OCI-LY3 (cell line): ENCODE results near the gene ALKBH5.

Experiments used
- H2AFZ ChIP-seq: fragments of 200-600, 300-600 bp; shearing (Covaris generic); 2 replicates; pipeline ENCODE4 v1.6.0; 2014; ENCODE audit warnings: antibody characterized with exemption, low read depth, low read length
- H3K27ac ChIP-seq: fragments of 200-600, 300-600 bp; sonication (generic); 2 replicates; pipeline ENCODE4 v1.5.1; 2014; ENCODE audit warnings: mild to moderate bottlenecking, low read length, moderate library complexity, mixed read lengths
- H3K27me3 ChIP-seq: fragments of 200-600, 300-600 bp; sonication (generic); 2 replicates; pipeline ENCODE4 v1.6.1; 2014; ENCODE audit warnings: low read depth, low read length, mixed read lengths
- H3K36me3 ChIP-seq: fragments of 200-600, 300-600 bp; sonication (generic); replicated peaks from 2 replicates; pipeline ENCODE3; 2014; ENCODE audit warnings: low read depth, low read length, mixed read lengths
- H3K4me1 ChIP-seq: fragments of 300-600, 200-600 bp; sonication (generic); 2 replicates; pipeline ENCODE4 v1.6.1; 2014; ENCODE audit warnings: low read length, mixed read lengths
- H3K4me2 ChIP-seq: fragments of 200-600, 300-600 bp; sonication (generic); 2 replicates; pipeline ENCODE4 v1.6.1; 2014; ENCODE audit warnings: low read length, mixed read lengths
- H3K4me3 ChIP-seq: fragments of 300-600, 200-600 bp; sonication (generic); 2 replicates; pipeline ENCODE4 v1.5.1; 2014; ENCODE audit warnings: antibody characterized with exemption, mild to moderate bottlenecking, low read length, moderate library complexity
- H3K79me2 ChIP-seq: fragments of 300-600, 200-600 bp; shearing (Covaris generic); 2 replicates; pipeline ENCODE4 v1.6.1; 2014; ENCODE audit warnings: mild to moderate bottlenecking, low read length, mixed read lengths
- H3K9ac ChIP-seq: fragments of 300-600, 200-600 bp; shearing (Covaris generic); 2 replicates; pipeline ENCODE4 v1.6.0; 2014; ENCODE audit warnings: mild to moderate bottlenecking, low read length, moderate library complexity
- H3K9me3 ChIP-seq: fragments of 200-600, 300-600 bp; shearing (Covaris generic); 2 replicates; pipeline ENCODE4 v1.6.1; 2014; ENCODE audit warnings: low read length, mixed read lengths; ENCODE audit not compliant: insufficient read depth
- H4K20me1 ChIP-seq: fragments of 200-600, 300-600 bp; sonication (generic); 2 replicates; pipeline ENCODE4 v1.6.1; 2016; ENCODE audit warnings: low read length, mixed read lengths; ENCODE audit not compliant: insufficient read depth
- EZH2phosphoT487 ChIP-seq: fragments of 200-600 bp; shearing (Covaris generic); IDR thresholded peaks from 2 replicates; pipeline ENCODE4 v1.6.1; 2018; ENCODE audit warnings: antibody characterized with exemption, mixed run types, low read depth
- TF ChIP-seq, protein P1 (sequence below): fragments of 200-600, 300-600 bp; sonication (generic); IDR thresholded peaks from 2 replicates; pipeline ENCODE4 v1.5.1; 2014; ENCODE audit warnings: antibody characterized with exemption, low read length, low read depth

Gene ALKBH5

DNA sequence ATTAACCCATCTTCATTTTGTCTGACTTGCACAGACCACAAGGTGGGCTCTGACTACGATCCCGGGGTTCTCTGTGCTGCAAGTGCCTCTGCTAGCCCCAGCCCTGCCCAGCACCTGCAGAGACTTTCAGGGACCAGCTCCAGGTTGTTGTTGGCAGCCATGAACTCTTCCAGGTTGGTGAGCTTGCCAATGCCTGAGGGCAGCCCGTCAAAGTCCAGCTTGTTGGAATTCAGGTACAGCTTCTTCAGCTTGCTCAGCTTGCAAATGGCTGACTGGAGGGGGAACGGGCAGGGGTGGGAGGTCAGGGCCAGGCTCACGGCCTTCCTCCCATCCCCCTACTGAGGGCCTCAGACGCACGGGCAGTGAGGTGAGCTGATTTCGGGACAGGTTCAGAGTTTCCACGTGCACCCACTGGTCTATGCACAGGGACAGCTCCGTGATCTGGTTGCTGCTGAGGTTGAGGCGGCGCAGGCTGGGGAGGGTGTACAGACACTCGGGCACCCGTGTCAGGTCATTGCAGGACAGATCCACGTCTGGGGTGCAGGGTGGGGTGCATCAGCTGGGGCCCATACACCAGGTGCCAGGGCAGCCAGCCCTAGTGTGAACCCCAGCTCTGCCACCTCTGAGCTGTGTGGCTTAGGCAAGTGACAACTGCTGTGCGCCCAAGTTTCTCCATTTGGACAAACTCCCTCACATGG is 69.7 kb downstream of the ALKBH5 start:
- H2AFZ ChIP-seq: no peak overlapping the region

DNA sequence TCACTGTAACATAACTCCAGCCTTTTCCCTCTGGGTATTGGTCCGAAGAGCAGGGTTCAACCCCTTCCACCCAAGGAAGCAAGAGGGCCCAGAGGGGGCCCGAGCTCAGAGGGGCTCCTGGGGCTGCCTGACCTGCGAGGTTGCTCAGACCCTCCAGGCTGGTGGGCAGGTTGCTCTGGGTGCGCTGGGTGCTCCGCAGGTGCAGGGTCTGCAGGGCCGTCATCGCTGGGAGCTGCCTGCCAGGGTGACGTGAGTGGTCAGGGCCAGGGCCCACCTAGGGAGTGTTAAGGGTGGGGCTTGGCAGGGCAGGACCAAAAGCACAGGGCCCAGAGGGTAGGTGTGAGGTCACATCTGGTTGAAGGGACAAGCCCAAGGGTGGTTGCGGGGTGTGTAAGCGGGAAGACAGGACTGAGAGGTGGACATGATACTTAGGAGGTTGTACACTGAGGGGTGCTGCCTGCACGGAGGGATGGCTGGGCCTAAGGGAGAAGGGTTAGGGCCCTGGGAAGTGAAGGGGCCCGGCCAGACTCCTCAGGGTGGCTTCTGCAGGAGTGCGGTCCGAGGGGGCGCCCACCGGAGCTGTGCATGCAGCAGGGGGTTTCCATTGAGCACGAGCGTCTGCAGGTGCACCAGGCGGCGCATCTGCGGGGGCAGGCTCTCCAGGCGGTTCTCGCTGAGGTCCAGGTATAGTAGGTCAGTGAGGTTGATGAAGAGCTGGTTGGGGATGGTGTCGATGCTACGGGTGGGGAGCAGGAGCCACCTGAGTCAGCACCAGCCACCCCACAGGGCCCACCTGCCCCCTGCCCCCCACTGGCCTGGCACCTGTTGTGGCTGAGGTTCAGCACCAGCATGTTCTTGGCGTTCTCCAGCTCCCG is 70.6 kb downstream of the ALKBH5 start:
- Histone ChIP-seq H3K9ac (no peak overlapping the region), H3K27ac (no peak overlapping the region), H4K20me1 (no peaks in the 10 kb centered on the region), H3K36me3 (no peaks in the 10 kb centered on the region), H3K79me2 (peaks cover 12% of the 10 kb centered on the region; the same call in 1 of the 2 replicates), H3K4me1 (peaks cover 5% of the 10 kb centered on the region; the same call in 1 of the 2 replicates), H3K4me3 (no peak overlapping the region), H3K4me2 (no peak overlapping the region), H2AFZ (no peak overlapping the region), H3K9me3 (no peaks in the 10 kb centered on the region), H3K27me3 (no peaks in the 10 kb centered on the region)
- no peak for TF ChIP-seq EZH2phosphoT487
- TF ChIP-seq, protein P1, sequence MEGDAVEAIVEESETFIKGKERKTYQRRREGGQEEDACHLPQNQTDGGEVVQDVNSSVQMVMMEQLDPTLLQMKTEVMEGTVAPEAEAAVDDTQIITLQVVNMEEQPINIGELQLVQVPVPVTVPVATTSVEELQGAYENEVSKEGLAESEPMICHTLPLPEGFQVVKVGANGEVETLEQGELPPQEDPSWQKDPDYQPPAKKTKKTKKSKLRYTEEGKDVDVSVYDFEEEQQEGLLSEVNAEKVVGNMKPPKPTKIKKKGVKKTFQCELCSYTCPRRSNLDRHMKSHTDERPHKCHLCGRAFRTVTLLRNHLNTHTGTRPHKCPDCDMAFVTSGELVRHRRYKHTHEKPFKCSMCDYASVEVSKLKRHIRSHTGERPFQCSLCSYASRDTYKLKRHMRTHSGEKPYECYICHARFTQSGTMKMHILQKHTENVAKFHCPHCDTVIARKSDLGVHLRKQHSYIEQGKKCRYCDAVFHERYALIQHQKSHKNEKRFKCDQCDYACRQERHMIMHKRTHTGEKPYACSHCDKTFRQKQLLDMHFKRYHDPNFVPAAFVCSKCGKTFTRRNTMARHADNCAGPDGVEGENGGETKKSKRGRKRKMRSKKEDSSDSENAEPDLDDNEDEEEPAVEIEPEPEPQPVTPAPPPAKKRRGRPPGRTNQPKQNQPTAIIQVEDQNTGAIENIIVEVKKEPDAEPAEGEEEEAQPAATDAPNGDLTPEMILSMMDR: no peak

More for the DNA sequence above, 69.7 kb downstream of the ALKBH5 start:
- peaks cover 12% of the 10 kb centered on the region; the same call in 1 of the 2 replicates for H3K79me2 ChIP-seq
- H3K4me3 ChIP-seq: no peak overlapping the region
- no peaks in the 10 kb centered on the region for H3K9me3 ChIP-seq
- H3K9ac ChIP-seq: no peak overlapping the region
- no peak overlapping the region for H3K4me2 ChIP-seq
- no peaks in the 10 kb centered on the region for H4K20me1 ChIP-seq
- no peaks in the 10 kb centered on the region for H3K27me3 ChIP-seq
- no peak overlapping the region for H3K27ac ChIP-seq
- no peak for TF ChIP-seq EZH2phosphoT487
- TF ChIP-seq, protein P1: no peak
- no peaks in the 10 kb centered on the region for H3K36me3 ChIP-seq
- peaks cover 5% of the 10 kb centered on the region; the same call in 1 of the 2 replicates for H3K4me1 ChIP-seq

DNA sequence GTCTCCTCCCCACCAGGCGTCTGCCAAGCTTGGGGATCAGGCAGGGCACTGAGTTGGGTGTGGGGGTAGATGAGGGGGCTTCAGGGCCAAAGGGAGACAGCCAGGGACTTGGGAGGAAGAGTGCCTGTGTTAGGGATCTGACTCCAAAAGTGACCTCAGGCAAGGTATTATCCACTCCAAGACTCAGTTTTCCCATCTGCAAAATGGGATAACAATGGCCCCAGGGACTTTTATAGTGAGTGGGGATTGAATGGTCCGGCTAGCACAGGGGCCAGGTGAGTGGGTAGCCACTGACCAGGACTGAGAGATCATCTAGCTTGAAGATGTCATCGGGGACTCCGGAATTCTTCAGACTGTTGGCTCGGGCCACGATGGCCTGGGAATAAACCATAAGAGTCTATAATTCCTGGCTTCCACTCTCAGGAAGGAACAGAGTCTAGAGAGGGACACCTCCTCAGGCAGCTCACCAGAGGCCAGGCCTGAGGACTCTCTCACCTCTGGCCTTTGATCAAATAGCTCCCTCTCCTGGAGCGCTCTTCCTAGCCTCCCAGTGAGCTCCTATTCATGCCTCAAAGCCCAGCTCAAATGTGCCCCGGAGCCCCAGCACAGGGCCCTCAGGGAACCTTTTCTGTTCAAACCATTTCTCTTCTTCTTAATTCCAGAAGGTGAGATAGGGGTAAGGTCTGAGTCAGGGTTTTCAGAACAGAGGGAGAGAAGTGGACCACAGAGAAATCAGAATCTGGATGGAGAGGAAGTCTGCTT is 71.4 kb downstream of the ALKBH5 start:
- H3K27me3 ChIP-seq: no peaks in the 10 kb centered on the region
- H3K4me3 ChIP-seq: no peak overlapping the region
- no peaks in the 10 kb centered on the region for H3K36me3 ChIP-seq
- H3K9me3 ChIP-seq: no peaks in the 10 kb centered on the region
- no peak overlapping the region for H2AFZ ChIP-seq
- no peak overlapping the region for H3K4me2 ChIP-seq
- TF ChIP-seq EZH2phosphoT487: no peak
- TF ChIP-seq, protein P1: no peak
- no peak overlapping the region for H3K9ac ChIP-seq
- H3K4me1 ChIP-seq: peaks cover 10% of the 10 kb centered on the region
- H3K27ac ChIP-seq: no peak overlapping the region
- H3K79me2 ChIP-seq: peaks cover 12% of the 10 kb centered on the region; the same call in 1 of the 2 replicates
- H4K20me1 ChIP-seq: no peaks in the 10 kb centered on the region
